Activated CD4-positive, alpha-beta T cell treated with anti-CD3 and anti-CD28 coated beads for 36 hours (primary cell): ENCODE measurements around the gene KLF7. TPM values are rescaled to one million over a fixed set of nuclear protein-coding genes. Genes with fewer than 3 reads are reported as not detected.

ENCODE experiments used
- ATAC-seq: fragments of 200-7000 bp; cut with Tn5 transposase; one replicate; pipeline ENCODE4 v1.10.0; 2021; ENCODE audit warnings: mild to moderate bottlenecking, moderate library complexity
- CTCF ChIA-PET: fragments of 350-600 bp; sonication (Branson Sonifier 250); formaldehyde crosslinking; loops from one replicate; lab custom pipeline; 2021; ENCODE audit warnings: antibody characterized with exemption; lab: Charles Lee
- POLR2A ChIA-PET: fragments of 350-600 bp; sonication (Branson Sonifier 250); formaldehyde crosslinking; loops from one replicate; lab custom pipeline; 2021; ENCODE audit warnings: antibody characterized with exemption, inconsistent platforms; lab: Charles Lee
- DNase-seq: peaks from one replicate; pipeline ENCODE4 v3.0.0-alpha.2; 2020
- H3K27ac Mint-ChIP-seq: one replicate; pipeline ENCODE4 v1.8.0; 2021; ENCODE audit warnings: mixed read lengths
- H3K27me3 Mint-ChIP-seq: one replicate; pipeline ENCODE4 v1.8.0; 2021; ENCODE audit warnings: mixed read lengths
- H3K36me3 Mint-ChIP-seq: one replicate; pipeline ENCODE4 v1.8.0; 2021; ENCODE audit warnings: low read depth, mixed read lengths
- H3K4me1 Mint-ChIP-seq: one replicate; pipeline ENCODE4 v1.8.0; 2021; ENCODE audit warnings: mixed read lengths
- H3K4me3 Mint-ChIP-seq: one replicate; pipeline ENCODE4 v1.8.0; 2021; ENCODE audit warnings: mild to moderate bottlenecking, moderate library complexity, mixed read lengths
- H3K9me3 Mint-ChIP-seq: one replicate; pipeline ENCODE4 v1.8.0; 2021; ENCODE audit warnings: low read depth, mixed read lengths
- intact Hi-C, 2 experiments: fragments of 100-400 bp; cut with DNase I in 1 of 2; cut with micrococcal nuclease in 1 of 2; formaldehyde crosslinking; loops; one replicate each; pipeline versions ENCODE4 v1.14.2 to v1.15.1; 2022 to 2024; cut with DNase I, micrococcal nuclease
- total RNA-seq, 2 experiments: library from RNA; stranded (reverse); gene quantifications; one replicate each; pipeline ENCODE4 v1.2.3, GENCODE V29; 2021

Gene KLF7
- total RNA-seq, 2 experiments from 2014 or later, result 21.9 to 32.7 TPM

- ChIA-PET POLR2A (no interaction called here), CTCF (interaction anchor here (1.4 kb wide), 1 partner anchor 20 kb away, joined by 3 read pairs; no protein-coding TSS in a partner anchor)
- ATAC-seq, result no peak
- Mint-ChIP-seq H3K27ac (no peak overlapping the region), H3K4me1 (peaks cover 68% of the 10 kb centered on the region), H3K27me3 (no peaks in the 10 kb centered on the region), H3K36me3 (peaks cover 17% of the 10 kb centered on the region), H3K4me3 (no peak overlapping the region), H3K9me3 (no peaks in the 10 kb centered on the region)
- intact Hi-C loops, result no loop called here
- no peak for DNase-seq
Measured at GRCh38 chr2:207129821-207130220, 35.9 kb downstream of the KLF7 start.

- H3K9me3 Mint-ChIP-seq, result no peaks in the 10 kb centered on the region
- H3K27me3 Mint-ChIP-seq, result no peaks in the 10 kb centered on the region
- H3K4me1 Mint-ChIP-seq, result peaks cover 68% of the 10 kb centered on the region
- ChIA-PET POLR2A (no interaction called here), CTCF (interaction anchor here (1.4 kb wide), 1 partner anchor 19 kb away, joined by 3 read pairs; no protein-coding TSS in a partner anchor)
- H3K4me3 Mint-ChIP-seq, result no peak overlapping the region
- DNase-seq (no peak), ATAC-seq (no peak)
- peaks cover 19% of the 10 kb centered on the region for H3K36me3 Mint-ChIP-seq
- intact Hi-C loops, result no loop called here
- no peak overlapping the region for H3K27ac Mint-ChIP-seq
Measured at GRCh38 chr2:207128867-207129266, 36.9 kb downstream of the KLF7 start.

GRCh38 chr2:207126724-207127308 is 38.9 kb downstream of the KLF7 start:
- intact Hi-C loops, result no loop called here
- no peaks in the 10 kb centered on the region for H3K9me3 Mint-ChIP-seq
- H3K27ac Mint-ChIP-seq, result peak overlapping the region; percentile 3
- H3K4me1 Mint-ChIP-seq, result peaks cover 72% of the 10 kb centered on the region
- DNase-seq (no peak), ATAC-seq (no peak)
- no peaks in the 10 kb centered on the region for H3K27me3 Mint-ChIP-seq
- ChIA-PET CTCF (interaction anchor here (0.6 kb wide), 1 partner anchor 413 kb away, joined by 4 read pairs; no protein-coding TSS in a partner anchor), POLR2A (no interaction called here)
- no peak overlapping the region for H3K4me3 Mint-ChIP-seq
- H3K36me3 Mint-ChIP-seq, result peaks cover 29% of the 10 kb centered on the region

GRCh38 chr2:207123776-207124391 is 41.9 kb downstream of the KLF7 start:
- CTCF ChIA-PET, result interaction anchor here (0.6 to 1.6 kb wide), 6 partner anchors 12 to 350 kb away, joined by 3 to 5 read pairs (median 3); no protein-coding TSS in a partner anchor
- ATAC-seq (no peak), DNase-seq (no peak)
- Mint-ChIP-seq H3K36me3 (peaks cover 34% of the 10 kb centered on the region), H3K4me1 (peaks cover 66% of the 10 kb centered on the region), H3K9me3 (no peaks in the 10 kb centered on the region), H3K27ac (peak overlapping the region; percentile 61), H3K27me3 (no peaks in the 10 kb centered on the region), H3K4me3 (no peak overlapping the region)
- intact Hi-C loops, result loop anchor here (1.0 to 5.0 kb wide), 8 partner anchors 19 to 348 kb away; no protein-coding TSS in a partner anchor
- POLR2A ChIA-PET, result interaction anchor here (0.7 to 2.1 kb wide), 4 partner anchors 32 to 359 kb away, joined by 3 to 14 read pairs (median 4); partner anchors contain the start of genes FASTKD2, KLF7 and MDH1B

GRCh38 chr2:207123335-207123744 is 42.4 kb downstream of the KLF7 start:
- intact Hi-C loops, result loop anchor here (1.0 to 5.0 kb wide), 7 partner anchors 33 to 349 kb away; no protein-coding TSS in a partner anchor
- Mint-ChIP-seq H3K27me3 (no peaks in the 10 kb centered on the region), H3K9me3 (no peaks in the 10 kb centered on the region), H3K4me1 (peaks cover 66% of the 10 kb centered on the region), H3K36me3 (peaks cover 34% of the 10 kb centered on the region), H3K27ac (peak overlapping the region; percentile 90), H3K4me3 (peak overlapping the region; percentile 9)
- CTCF ChIA-PET, result interaction anchor here (0.6 to 1.6 kb wide), 7 partner anchors 14 to 350 kb away, joined by 3 to 5 read pairs (median 3); no protein-coding TSS in a partner anchor
- ATAC-seq, result peak; percentile 98
- POLR2A ChIA-PET, result interaction anchor here (0.7 to 2.1 kb wide), 4 partner anchors 33 to 358 kb away, joined by 3 to 14 read pairs (median 4); partner anchors contain the start of genes FASTKD2, KLF7 and MDH1B
- peak; percentile 84 for DNase-seq

- no peak for DNase-seq
- ATAC-seq, result no peak
- H3K27ac Mint-ChIP-seq, result peak overlapping the region; percentile 90
- peaks cover 34% of the 10 kb centered on the region for H3K36me3 Mint-ChIP-seq
- peak overlapping the region; percentile 9 for H3K4me3 Mint-ChIP-seq
- no peaks in the 10 kb centered on the region for H3K27me3 Mint-ChIP-seq
- H3K9me3 Mint-ChIP-seq, result no peaks in the 10 kb centered on the region
- CTCF ChIA-PET, result interaction anchor here (0.8 to 1.6 kb wide), 6 partner anchors 14 to 351 kb away, joined by 3 to 5 read pairs (median 4); no protein-coding TSS in a partner anchor
- intact Hi-C loops, result loop anchor here (1.0 to 5.0 kb wide), 7 partner anchors 34 to 350 kb away; no protein-coding TSS in a partner anchor
- peaks cover 66% of the 10 kb centered on the region for H3K4me1 Mint-ChIP-seq
- POLR2A ChIA-PET, result interaction anchor here (0.6 to 2.1 kb wide), 4 partner anchors 33 to 643 kb away, joined by 3 to 14 read pairs (median 7); partner anchors contain the start of gene KLF7
Measured at GRCh38 chr2:207122651-207123334, 43.0 kb downstream of the KLF7 start.

- H3K27ac Mint-ChIP-seq, result peak overlapping the region; percentile 26
- no peaks in the 10 kb centered on the region for H3K9me3 Mint-ChIP-seq
- POLR2A ChIA-PET, result interaction anchor here (0.6 kb wide), 1 partner anchor 9 kb away, joined by 3 read pairs; no protein-coding TSS in a partner anchor
- CTCF ChIA-PET, result interaction anchor here (0.8 kb wide), 1 partner anchor 21 kb away, joined by 3 read pairs; no protein-coding TSS in a partner anchor
- H3K36me3 Mint-ChIP-seq, result peaks cover 32% of the 10 kb centered on the region
- peaks cover 60% of the 10 kb centered on the region for H3K4me1 Mint-ChIP-seq
- no peak overlapping the region for H3K4me3 Mint-ChIP-seq
- ATAC-seq (no peak), DNase-seq (no peak)
- intact Hi-C loops, result loop anchor here (5.0 kb wide), 4 partner anchors 49 to 351 kb away; no protein-coding TSS in a partner anchor
- no peaks in the 10 kb centered on the region for H3K27me3 Mint-ChIP-seq
Measured at GRCh38 chr2:207121784-207122183, 44.0 kb downstream of the KLF7 start.

- ChIA-PET POLR2A (no interaction called here), CTCF (interaction anchor here (0.6 kb wide), 1 partner anchor 70 kb away, joined by 3 read pairs; no protein-coding TSS in a partner anchor)
- Mint-ChIP-seq H3K9me3 (no peaks in the 10 kb centered on the region), H3K4me1 (peaks cover 34% of the 10 kb centered on the region), H3K27me3 (no peaks in the 10 kb centered on the region), H3K4me3 (no peak overlapping the region), H3K36me3 (peaks cover 28% of the 10 kb centered on the region), H3K27ac (no peak overlapping the region)
- no peak for ATAC-seq
- no peak for DNase-seq
- intact Hi-C loops, result no loop called here
Measured at GRCh38 chr2:207119048-207119447, 46.7 kb downstream of the KLF7 start.

- intact Hi-C loops, result no loop called here
- CTCF ChIA-PET, result no interaction called here
- H3K27ac Mint-ChIP-seq, result no peak overlapping the region
- peaks cover 17% of the 10 kb centered on the region for H3K36me3 Mint-ChIP-seq
- H3K4me1 Mint-ChIP-seq, result peaks cover 21% of the 10 kb centered on the region
- H3K27me3 Mint-ChIP-seq, result no peaks in the 10 kb centered on the region
- no peak overlapping the region for H3K4me3 Mint-ChIP-seq
- no peak for DNase-seq
- no peaks in the 10 kb centered on the region for H3K9me3 Mint-ChIP-seq
- ATAC-seq, result no peak
- POLR2A ChIA-PET, result no interaction called here
Measured at GRCh38 chr2:207117668-207118067, 48.1 kb downstream of the KLF7 start.

- ChIA-PET CTCF (interaction anchor here (0.5 to 2.3 kb wide), 4 partner anchors 9 to 253 kb away, joined by 3 to 15 read pairs (median 3); no protein-coding TSS in a partner anchor), POLR2A (no interaction called here)
- intact Hi-C loops, result no loop called here
- no peak overlapping the region for H3K27ac Mint-ChIP-seq
- no peak for DNase-seq
- no peaks in the 10 kb centered on the region for H3K27me3 Mint-ChIP-seq
- no peak overlapping the region for H3K4me3 Mint-ChIP-seq
- no peaks in the 10 kb centered on the region for H3K9me3 Mint-ChIP-seq
- ATAC-seq, result no peak
- peaks cover 15% of the 10 kb centered on the region for H3K4me1 Mint-ChIP-seq
- peaks cover 4% of the 10 kb centered on the region for H3K36me3 Mint-ChIP-seq
Measured at GRCh38 chr2:207115715-207116364, 49.9 kb downstream of the KLF7 start.
